Loucy (cell line): ENCODE measurements around the gene TFPT.

Experiments
- CTCF ChIP-seq: fragments of 200-600 bp; sonication (generic); conservative IDR thresholded peaks from 2 replicates; pipeline ENCODE4 v1.5.1; 2014; ENCODE audit warnings: mild to moderate bottlenecking, antibody characterized with exemption, low read length
- EZH2phosphoT487 ChIP-seq: fragments of 200-600 bp; IDR thresholded peaks from 2 replicates; pipeline ENCODE4 v1.6.1; 2018; ENCODE audit warnings: antibody characterized with exemption, mild to moderate bottlenecking, moderate library complexity, borderline replicate concordance

- no peak for TF ChIP-seq CTCF
- TF ChIP-seq EZH2phosphoT487 = no peak
These were observed 31.0 kb downstream of the TFPT start for GRCh38 chr19:54084410-54084809.
